Common myeloid progenitor, CD34-positive (primary cell): ENCODE data around the gene PCSK6.
"Not testable (repeated sequence)": the region's sequence is repeated elsewhere in the genome, so short reads cannot be mapped to it uniquely, and the experiment has no call there.

Experiments used
- CTCF ChIA-PET: fragments of 350-600 bp; sonication (Branson Sonifier 250); formaldehyde crosslinking; loops from one replicate; lab custom pipeline; 2021; ENCODE audit warnings: antibody characterized with exemption; lab: Charles Lee
- POLR2A ChIA-PET: fragments of 350-600 bp; sonication (Branson Sonifier 250); formaldehyde crosslinking; loops from one replicate; lab custom pipeline; 2021; ENCODE audit warnings: antibody characterized with exemption; lab: Charles Lee
- DNase-seq, 3 donors: peaks; one replicate each; pipeline versions ENCODE4 v3.0.0 to v3.0.0-alpha.2; 2013
- H3K27ac ChIP-seq, 2 experiments: 1 replicate in 1 of 2; 2 replicates in 1 of 2; pipeline ENCODE4 v1.7.0; 2013; ENCODE audit warnings: inconsistent platforms in 2 of 2, low read length in 2 of 2, mild to moderate bottlenecking in 2 of 2, low read depth in 1 of 2, moderate library complexity in 1 of 2; ENCODE audit not compliant: severe bottlenecking in 2 of 2, insufficient read depth in 1 of 2, poor library complexity in 1 of 2
- H3K27me3 ChIP-seq, 5 experiments: replicated peaks in 2 of 5; 1 replicate in 3 of 5; 2 replicates in 2 of 5; pipeline versions ENCODE4 v1.6.1 to v1.7.0; 2013; ENCODE audit warnings: low read length in 4 of 5, mild to moderate bottlenecking in 2 of 5, moderate library complexity in 2 of 5, inconsistent platforms in 1 of 5; ENCODE audit not compliant: insufficient read depth in 5 of 5, control insufficient read depth in 4 of 5
- H3K36me3 ChIP-seq, 4 experiments: 1 replicate in 2 of 4; 2 replicates in 2 of 4; pipeline versions ENCODE4 v1.6.1 to v1.7.0; 2013; ENCODE audit warnings: low read length in 3 of 4, control low read depth in 1 of 4, mild to moderate bottlenecking in 1 of 4; ENCODE audit not compliant: control insufficient read depth in 4 of 4, insufficient read depth in 4 of 4
- H3K4me1 ChIP-seq, 4 experiments: 1 replicate in 3 of 4; 2 replicates in 1 of 4; pipeline versions ENCODE4 v1.6.1 to v1.7.1; 2013; ENCODE audit warnings: low read length in 3 of 4, mild to moderate bottlenecking in 3 of 4, control low read depth in 1 of 4, inconsistent platforms in 1 of 4, moderate library complexity in 1 of 4; ENCODE audit not compliant: control insufficient read depth in 4 of 4, insufficient read depth in 4 of 4; ENCODE audit errors: control extremely low read depth in 1 of 4
- H3K4me3 ChIP-seq, 7 experiments: 1 replicate in 4 of 7; 2 replicates in 3 of 7; pipeline versions ENCODE4 v1.5.1 to v1.7.0; 2013; ENCODE audit warnings: mild to moderate bottlenecking in 7 of 7, low read length in 6 of 7, moderate library complexity in 6 of 7, inconsistent platforms in 2 of 7, low read depth in 2 of 7, control low read depth in 1 of 7; ENCODE audit not compliant: insufficient read depth in 4 of 7, control insufficient read depth in 1 of 7; ENCODE audit errors: extremely low read depth in 1 of 7
- H3K9me3 ChIP-seq, 5 experiments: 1 replicate in 4 of 5; 2 replicates in 1 of 5; pipeline versions ENCODE4 v1.6.1 to v1.7.1; 2013; ENCODE audit warnings: low read length in 4 of 5, mild to moderate bottlenecking in 2 of 5, inconsistent platforms in 1 of 5, low read depth in 1 of 5, moderate library complexity in 1 of 5; ENCODE audit not compliant: control insufficient read depth in 4 of 5, insufficient read depth in 2 of 5; ENCODE audit errors: control extremely low read depth in 1 of 5
- WGBS: methylation state at CpG from one replicate; pipeline ENCODE4 v1.1.5; 2013; ENCODE audit not compliant: insufficient coverage; 5-methylcytosine and 5-hydroxymethylcytosine counted together

PCSK6 gene

DNA sequence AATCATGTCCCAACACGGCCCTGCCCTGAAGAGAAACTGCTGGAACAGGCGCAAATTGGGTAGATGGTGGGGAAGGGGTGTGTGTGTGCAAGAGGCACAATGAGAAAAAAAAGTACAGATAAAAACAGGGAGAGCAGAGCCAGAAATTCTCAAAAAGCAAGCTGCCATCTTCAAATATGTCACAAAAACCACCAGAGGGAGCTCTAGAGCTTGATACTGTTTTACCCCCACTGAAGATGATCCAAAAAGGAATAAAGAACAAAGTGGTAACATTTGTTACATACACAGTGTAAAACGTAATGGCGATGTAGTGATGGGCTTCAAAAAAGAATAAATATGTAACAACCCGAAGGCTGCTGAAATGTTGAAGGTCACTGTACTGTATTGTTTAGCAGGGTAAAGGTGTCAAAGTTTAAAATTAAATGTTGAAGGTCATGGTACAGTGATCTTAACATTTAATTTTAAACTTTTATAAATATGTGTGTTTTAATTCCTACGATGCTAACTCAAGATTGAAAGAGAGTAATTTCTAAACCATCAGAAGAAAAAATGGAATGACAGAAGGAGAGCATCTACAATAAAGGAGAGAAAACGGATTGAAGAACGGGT is 200.5 kb downstream of the PCSK6 start:
- Histone ChIP-seq H3K36me3 (peaks cover 20 to 63% (median 37%) of the 10 kb centered on the region in 4 experiments), H3K9me3 (no peaks in the 10 kb centered on the region), H3K27me3 (no peaks in the 10 kb centered on the region), H3K4me1 (peaks cover 3 to 18% (median 12%) of the 10 kb centered on the region in 4 experiments), H3K27ac (no peak overlapping the region), H3K4me3 (no peak overlapping the region)
- ChIA-PET CTCF (interaction anchor here (0.6 to 4.7 kb wide), 18 partner anchors 9 to 406 kb away, joined by 3 to 54 read pairs (median 4); no protein-coding TSS in a partner anchor), POLR2A (no interaction called here)
- DNase-seq = peak; percentile 74 to 89 (median 84)
- WGBS = 85% methylated on average over 5 of the region's 8 CpGs

DNA sequence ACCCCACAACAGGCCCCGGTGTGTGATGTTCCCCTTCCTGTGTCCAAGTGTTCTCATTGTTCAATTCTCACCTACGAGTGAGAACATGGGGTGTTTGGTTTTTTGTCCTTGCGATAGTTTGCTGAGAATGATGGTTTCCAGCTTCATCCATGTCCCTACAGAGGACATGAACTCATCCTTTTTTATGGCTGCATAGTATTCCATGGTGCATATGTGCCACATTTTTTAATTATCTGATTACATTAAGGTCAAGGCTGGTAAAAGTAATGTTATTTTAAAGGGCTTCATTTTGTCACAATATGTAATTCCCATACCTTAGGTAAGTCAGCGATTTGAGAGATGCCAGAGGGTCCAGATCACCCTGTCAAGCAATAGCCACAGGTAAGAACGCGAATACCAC is 202.2 kb downstream of the PCSK6 start:
- H3K27me3 ChIP-seq, H3K4me3 ChIP-seq, H3K4me1 ChIP-seq, DNase-seq, H3K27ac ChIP-seq, H3K9me3 ChIP-seq: not testable (repeated sequence)
- H3K36me3 ChIP-seq = peaks cover 20 to 77% (median 44%) of the 10 kb centered on the region in 4 experiments
- CTCF ChIA-PET = interaction anchor here (1.0 to 4.7 kb wide), 7 partner anchors 8 to 367 kb away, joined by 3 to 54 read pairs (median 5); no protein-coding TSS in a partner anchor
- POLR2A ChIA-PET = interaction anchor here (1.3 kb wide), 1 partner anchor 11 kb away, joined by 3 read pairs; no protein-coding TSS in a partner anchor
- WGBS = 96% methylated on average over 4 of the region's 6 CpGs

DNA sequence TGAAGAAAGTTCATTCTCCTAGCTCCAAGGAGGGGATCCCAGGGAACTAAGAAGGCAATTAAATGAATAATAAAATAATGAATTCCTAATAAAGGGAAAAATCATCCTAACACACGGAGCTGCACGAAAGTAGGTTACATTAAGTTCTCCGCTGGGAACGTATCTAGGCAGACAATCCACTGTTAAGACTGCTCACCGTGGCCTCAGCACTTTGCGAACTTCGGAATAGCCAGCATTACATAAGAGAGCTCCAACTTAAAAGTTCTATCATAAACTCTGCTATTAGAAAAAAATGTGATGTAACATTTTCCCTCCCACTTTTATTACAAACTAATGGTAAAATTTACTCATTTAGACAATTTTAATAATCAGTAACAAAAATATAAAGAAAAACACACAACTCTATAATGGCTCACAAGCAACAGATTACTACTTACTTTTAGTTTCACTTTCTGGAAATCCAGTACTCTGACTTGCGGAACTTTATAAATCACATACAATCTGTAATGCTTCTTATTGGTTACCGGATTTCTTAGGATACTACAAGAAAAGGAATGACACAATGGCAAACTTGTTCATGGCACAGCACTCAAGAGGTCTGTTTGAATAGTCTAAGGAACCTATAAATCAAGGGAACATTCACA is 202.9 kb downstream of the PCSK6 start:
- Histone ChIP-seq H3K27me3 (no peaks in the 10 kb centered on the region), H3K36me3 (peaks cover 24 to 77% (median 47%) of the 10 kb centered on the region in 4 experiments), H3K4me3 (peak overlapping the region in 1 of 7 experiments; percentile 24), H3K4me1 (peaks cover 0 to 4% (median 0%) of the 10 kb centered on the region in 4 experiments), H3K27ac (no peak overlapping the region), H3K9me3 (no peaks in the 10 kb centered on the region)
- CTCF ChIA-PET = interaction anchor here (0.6 to 4.7 kb wide), 5 partner anchors 10 to 367 kb away, joined by 3 to 23 read pairs (median 5); no protein-coding TSS in a partner anchor
- POLR2A ChIA-PET = interaction anchor here (1.3 kb wide), 1 partner anchor 11 kb away, joined by 3 read pairs; no protein-coding TSS in a partner anchor
- peak in 1 of 3 donors; percentile 40 for DNase-seq
- 63% methylated on average over 2 of the region's 9 CpGs for WGBS

DNA sequence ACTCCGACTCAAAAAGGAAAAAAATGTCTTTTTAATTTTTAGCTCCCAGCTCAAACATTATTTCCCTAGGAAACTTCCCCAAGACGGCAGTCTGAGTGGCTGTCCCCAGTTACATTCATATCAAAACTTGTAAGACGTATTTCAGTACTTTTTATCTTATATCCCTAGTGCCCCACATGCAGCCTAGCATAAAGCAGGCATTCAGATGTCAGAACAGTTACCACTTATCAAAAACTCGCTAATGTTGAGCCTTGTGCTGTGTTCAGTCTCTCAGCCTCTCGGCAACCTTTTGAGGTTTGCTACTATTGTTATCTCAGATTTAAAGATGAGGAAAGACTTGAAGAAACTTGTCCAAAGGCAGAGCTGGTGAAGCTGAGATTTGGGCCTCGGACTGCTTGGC is 205.6 kb downstream of the PCSK6 start:
- Histone ChIP-seq H3K27ac (no peak overlapping the region), H3K36me3 (peaks cover 25 to 77% (median 52%) of the 10 kb centered on the region in 4 experiments), H3K27me3 (no peaks in the 10 kb centered on the region), H3K9me3 (no peaks in the 10 kb centered on the region), H3K4me1 (peaks cover 0 to 4% (median 0%) of the 10 kb centered on the region in 4 experiments), H3K4me3 (no peak overlapping the region)
- 100% methylated on average over 2 of the region's 6 CpGs for WGBS
- ChIA-PET CTCF (interaction anchor here (1.9 kb wide), 1 partner anchor 10 kb away, joined by 6 read pairs; no protein-coding TSS in a partner anchor), POLR2A (no interaction called here)
- no peak for DNase-seq

DNA sequence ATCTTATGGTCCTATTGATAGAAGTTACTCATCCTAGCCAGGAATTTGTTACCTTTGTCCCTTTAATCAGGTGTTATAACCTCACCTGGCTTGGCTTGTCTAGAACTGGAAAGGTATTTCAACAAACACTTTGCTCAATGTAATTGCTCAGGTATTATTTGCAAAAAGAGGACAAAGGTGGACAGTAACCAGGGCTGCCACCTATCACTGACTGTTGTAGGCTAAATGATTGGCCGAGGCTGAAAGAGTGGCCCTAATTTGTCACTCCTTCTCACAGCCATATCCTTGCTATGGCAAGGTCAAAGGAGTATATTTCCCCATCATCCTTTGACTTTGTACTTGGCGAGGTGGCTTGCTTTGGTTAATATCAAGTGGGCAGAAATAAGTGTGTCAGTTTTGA is 209.5 kb downstream of the PCSK6 start:
- no peak for DNase-seq
- CTCF ChIA-PET = interaction anchor here (3.2 kb wide), 1 partner anchor 9 kb away, joined by 25 read pairs; no protein-coding TSS in a partner anchor
- POLR2A ChIA-PET = no interaction called here
- H3K4me1 ChIP-seq = peaks cover 5 to 16% (median 14%) of the 10 kb centered on the region in 4 experiments
- H3K36me3 ChIP-seq = peaks cover 10 to 49% (median 30%) of the 10 kb centered on the region in 4 experiments
- WGBS = 100% methylated on average over 1 of the region's 2 CpGs
- no peak overlapping the region for H3K4me3 ChIP-seq
- no peak overlapping the region for H3K27ac ChIP-seq
- H3K27me3 ChIP-seq = no peaks in the 10 kb centered on the region
- no peaks in the 10 kb centered on the region for H3K9me3 ChIP-seq

DNA sequence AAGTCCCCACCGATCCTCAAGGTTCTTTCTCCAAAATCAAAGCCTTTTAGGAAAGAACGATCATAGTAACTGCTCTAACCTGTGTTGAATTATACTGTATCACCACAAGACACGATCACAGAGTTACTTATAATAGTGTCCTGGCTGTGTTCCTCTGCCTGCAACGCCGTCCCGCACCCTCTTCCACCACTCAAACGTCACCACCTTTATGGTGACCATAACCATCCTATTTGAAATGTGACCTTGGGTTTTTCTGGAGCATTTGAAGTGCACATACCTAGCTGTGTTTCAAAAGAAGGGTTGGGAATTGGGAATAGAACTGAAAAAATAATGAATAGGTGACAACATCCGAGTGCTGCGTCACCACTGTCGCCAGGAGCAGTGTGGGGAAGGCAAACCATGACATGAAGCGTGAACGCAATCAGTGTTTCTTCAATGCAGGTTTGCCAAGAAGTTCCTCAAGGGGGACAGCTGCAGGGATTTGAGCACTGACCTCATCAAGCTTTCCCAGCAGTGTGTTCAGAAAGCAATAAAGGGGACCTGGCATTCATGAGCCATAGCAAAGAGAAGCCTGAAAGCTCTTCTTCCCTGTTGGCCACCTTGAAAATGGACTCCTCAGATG is 211.5 kb downstream of the PCSK6 start:
- no peaks in the 10 kb centered on the region for H3K27me3 ChIP-seq
- ChIA-PET POLR2A (interaction anchor here (0.6 to 1.1 kb wide), 2 partner anchors 17 to 230 kb away, joined by 3 read pairs; partner anchors contain the start of gene SNRPA1), CTCF (interaction anchor here (1.2 to 3.2 kb wide), 2 partner anchors 11 to 363 kb away, joined by 4 to 25 read pairs; no protein-coding TSS in a partner anchor)
- H3K9me3 ChIP-seq = no peaks in the 10 kb centered on the region
- H3K36me3 ChIP-seq = peaks cover 18 to 54% (median 36%) of the 10 kb centered on the region in 4 experiments
- peaks cover 5 to 16% (median 14%) of the 10 kb centered on the region in 4 experiments for H3K4me1 ChIP-seq
- H3K27ac ChIP-seq = no peak overlapping the region
- no peak for DNase-seq
- WGBS = 94% methylated on average over 7 of the region's 12 CpGs
- H3K4me3 ChIP-seq = peak overlapping the region in 6 of 7 experiments; percentile 80 to 98 (median 93)
